A673 (cell line): Measurements from ENCODE around the gene PITX1. TPM values are rescaled to one million over a fixed set of nuclear protein-coding genes. Genes with fewer than 3 reads are reported as not detected.

Experiments
- BruUV-seq: library from RNA; stranded (reverse); fragments of 400-500 nt; replicated peaks from 2 replicates; lab custom pipeline; 2021; lab: Mats Ljungman, UMichigan
- CTCF ChIA-PET: fragments of 300-600 bp; sonication (Branson Sonifier 250); formaldehyde crosslinking; loops from one replicate; lab custom pipeline; 2022; ENCODE audit warnings: antibody characterized with exemption; lab: Charles Lee
- POLR2A ChIA-PET: fragments of 300-600 bp; sonication (Branson Sonifier 250); formaldehyde crosslinking; loops from one replicate; lab custom pipeline; 2022; ENCODE audit warnings: antibody characterized with exemption; ENCODE audit not compliant: low non-redundant PET; lab: Charles Lee
- DNase-seq: peaks from one replicate; pipeline ENCODE4 v3.0.0-alpha.2; 2015; ENCODE audit warnings: low spot score
- H3K27ac ChIP-seq: fragments of 200-600 bp; sonication (generic); 2 replicates; pipeline ENCODE4 v1.5.1; 2016; ENCODE audit warnings: mixed run types, low read depth, mild to moderate bottlenecking, mixed read lengths, antibody characterized with exemption, low read length; ENCODE audit not compliant: poor library complexity, severe bottlenecking
- H3K27me3 ChIP-seq: fragments of 200-600 bp; sonication (generic); replicated peaks from 2 replicates; pipeline ENCODE4 v1.6.1; 2017; ENCODE audit warnings: mixed run types, low read depth, mild to moderate bottlenecking, mixed read lengths, antibody characterized with exemption, low read length; ENCODE audit not compliant: insufficient read depth, poor library complexity
- H3K36me3 ChIP-seq: fragments of 200-600 bp; sonication (generic); 2 replicates; pipeline ENCODE4 v1.6.1; 2016; ENCODE audit warnings: mixed run types, mild to moderate bottlenecking, mixed read lengths, antibody characterized with exemption, low read length; ENCODE audit not compliant: insufficient read depth, poor library complexity, severe bottlenecking
- H3K4me1 ChIP-seq: fragments of 200-600 bp; sonication (generic); 2 replicates; pipeline ENCODE4 v1.6.1; 2017; ENCODE audit warnings: mixed run types, mild to moderate bottlenecking, mixed read lengths, antibody characterized with exemption, low read length; ENCODE audit not compliant: insufficient read depth, poor library complexity, severe bottlenecking
- H3K4me3 ChIP-seq: fragments of 200-600 bp; sonication (generic); 2 replicates; pipeline ENCODE4 v1.5.1; 2016; ENCODE audit warnings: low read depth, mixed run types, mild to moderate bottlenecking, mixed read lengths, low read length; ENCODE audit not compliant: poor library complexity, severe bottlenecking
- H3K9me3 ChIP-seq: fragments of 200-600 bp; sonication (generic); 2 replicates; pipeline ENCODE4 v1.6.1; 2016; ENCODE audit warnings: mixed run types, low read depth, mild to moderate bottlenecking, mixed read lengths, antibody characterized with exemption, low read length; ENCODE audit not compliant: poor library complexity, severe bottlenecking
- EZH2 ChIP-seq: fragments of 200-600 bp; sonication (generic); IDR thresholded peaks from 2 replicates; pipeline ENCODE4 v1.6.1; 2017; ENCODE audit warnings: borderline replicate concordance, low read depth, mild to moderate bottlenecking, mixed read lengths, antibody characterized with exemption, low read length; ENCODE audit not compliant: poor library complexity, severe bottlenecking
- intact Hi-C: fragments of 100-400 bp; cut with micrococcal nuclease; formaldehyde crosslinking; loops from one replicate; pipeline ENCODE4 v1.10.0; 2022; ENCODE audit not compliant: unreplicated experiment
- total RNA-seq: library from RNA; stranded (reverse); gene quantifications from 2 replicates; pipeline ENCODE4 v1.2.3, GENCODE V29; 2021
- TF ChIP-seq, protein P1 (sequence below): fragments of 300-800, 200-600 bp; sonication (generic); conservative IDR thresholded peaks from 2 replicates; pipeline ENCODE4 v1.5.1; 2017; ENCODE audit warnings: low read depth, mild to moderate bottlenecking, antibody characterized with exemption, low read length, moderate library complexity, mixed read lengths

PITX1 gene
- total RNA-seq, 1 experiment from 2014 or later: 2.0 TPM

DNA sequence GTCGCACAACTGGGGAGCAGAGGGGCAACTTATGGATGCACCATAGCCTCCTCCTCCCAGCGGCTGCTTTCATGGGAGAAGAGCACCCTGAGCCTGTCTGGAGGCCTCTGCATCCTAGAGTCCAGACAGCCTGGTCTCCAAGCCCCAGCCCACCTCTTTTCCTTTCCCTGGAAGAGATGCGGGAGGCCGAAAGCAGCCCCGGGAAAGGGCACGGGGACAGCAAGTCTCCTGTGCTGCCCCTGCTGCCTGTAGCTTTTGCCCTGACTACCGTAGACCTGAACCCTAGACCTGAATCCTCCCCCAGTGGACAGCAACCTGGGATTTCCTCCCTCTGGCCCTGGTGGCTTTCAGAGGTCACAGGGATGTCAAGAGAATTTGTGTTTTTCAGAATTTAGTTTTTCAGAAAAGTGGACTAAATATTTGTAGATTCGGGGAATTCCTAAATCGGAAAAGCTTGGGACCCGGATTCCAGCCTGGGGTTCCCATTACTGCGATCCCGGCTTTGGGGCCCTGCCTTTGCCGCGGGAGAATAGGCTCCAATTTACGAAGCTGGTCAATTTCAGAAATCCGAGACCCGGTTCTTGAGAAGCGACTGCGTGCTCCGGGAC is 4.3 kb upstream of the PITX1 start:
- Histone ChIP-seq H3K27ac (no peak overlapping the region), H3K4me1 (peaks cover 4% of the 10 kb centered on the region), H3K4me3 (no peak overlapping the region), H3K27me3 (peaks cover 72% of the 10 kb centered on the region), H3K9me3 (no peaks in the 10 kb centered on the region), H3K36me3 (no peaks in the 10 kb centered on the region)
- no TSS peak for BruUV-seq
- TF ChIP-seq, protein P1, sequence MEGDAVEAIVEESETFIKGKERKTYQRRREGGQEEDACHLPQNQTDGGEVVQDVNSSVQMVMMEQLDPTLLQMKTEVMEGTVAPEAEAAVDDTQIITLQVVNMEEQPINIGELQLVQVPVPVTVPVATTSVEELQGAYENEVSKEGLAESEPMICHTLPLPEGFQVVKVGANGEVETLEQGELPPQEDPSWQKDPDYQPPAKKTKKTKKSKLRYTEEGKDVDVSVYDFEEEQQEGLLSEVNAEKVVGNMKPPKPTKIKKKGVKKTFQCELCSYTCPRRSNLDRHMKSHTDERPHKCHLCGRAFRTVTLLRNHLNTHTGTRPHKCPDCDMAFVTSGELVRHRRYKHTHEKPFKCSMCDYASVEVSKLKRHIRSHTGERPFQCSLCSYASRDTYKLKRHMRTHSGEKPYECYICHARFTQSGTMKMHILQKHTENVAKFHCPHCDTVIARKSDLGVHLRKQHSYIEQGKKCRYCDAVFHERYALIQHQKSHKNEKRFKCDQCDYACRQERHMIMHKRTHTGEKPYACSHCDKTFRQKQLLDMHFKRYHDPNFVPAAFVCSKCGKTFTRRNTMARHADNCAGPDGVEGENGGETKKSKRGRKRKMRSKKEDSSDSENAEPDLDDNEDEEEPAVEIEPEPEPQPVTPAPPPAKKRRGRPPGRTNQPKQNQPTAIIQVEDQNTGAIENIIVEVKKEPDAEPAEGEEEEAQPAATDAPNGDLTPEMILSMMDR: no peak
- ChIA-PET CTCF (no interaction called here), POLR2A (no interaction called here)
- DNase-seq: no peak
- intact Hi-C loops: no loop called here

DNA sequence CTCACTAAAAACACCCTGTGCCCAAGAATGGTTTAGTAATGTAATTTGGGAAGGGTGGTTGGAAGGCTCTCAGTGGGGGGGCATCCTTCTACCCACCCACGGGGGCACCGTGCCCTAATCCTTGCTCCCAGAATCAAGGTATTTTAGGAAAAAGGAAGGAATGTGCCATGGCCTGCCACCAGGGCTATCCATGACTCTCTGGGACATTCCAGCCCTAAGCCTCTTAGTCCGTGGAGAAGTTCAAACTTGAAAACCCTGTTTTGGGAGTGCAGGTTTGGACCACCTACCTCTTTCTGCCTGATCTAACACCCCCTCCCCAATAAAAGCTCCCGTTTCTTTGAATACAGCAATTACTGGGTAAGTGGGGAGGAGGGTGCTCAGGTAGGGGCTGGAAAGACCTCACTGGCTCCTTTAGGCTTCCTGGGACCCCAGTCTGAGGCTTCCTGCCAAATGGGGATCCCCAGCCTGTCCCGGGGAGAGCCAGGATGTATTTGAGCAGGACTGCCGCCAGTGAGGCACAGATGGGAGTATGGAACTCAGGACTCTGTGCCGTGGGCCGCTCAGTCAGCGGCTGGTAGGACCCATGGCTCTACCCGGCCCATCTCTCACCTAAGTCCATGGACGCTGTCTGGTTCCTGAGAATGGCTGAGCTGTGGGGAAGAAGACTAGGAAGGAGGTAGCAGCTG is 3.6 kb upstream of the PITX1 start:
- peaks cover 71% of the 10 kb centered on the region for H3K27me3 ChIP-seq
- no peak for DNase-seq
- no TSS peak for BruUV-seq
- ChIA-PET CTCF (no interaction called here), POLR2A (no interaction called here)
- intact Hi-C loops: no loop called here
- TF ChIP-seq EZH2: no peak
- TF ChIP-seq, protein P1: no peak
- no peaks in the 10 kb centered on the region for H3K36me3 ChIP-seq
- peaks cover 4% of the 10 kb centered on the region for H3K4me1 ChIP-seq
- no peak overlapping the region for H3K27ac ChIP-seq
- no peaks in the 10 kb centered on the region for H3K9me3 ChIP-seq
- no peak overlapping the region for H3K4me3 ChIP-seq

DNA sequence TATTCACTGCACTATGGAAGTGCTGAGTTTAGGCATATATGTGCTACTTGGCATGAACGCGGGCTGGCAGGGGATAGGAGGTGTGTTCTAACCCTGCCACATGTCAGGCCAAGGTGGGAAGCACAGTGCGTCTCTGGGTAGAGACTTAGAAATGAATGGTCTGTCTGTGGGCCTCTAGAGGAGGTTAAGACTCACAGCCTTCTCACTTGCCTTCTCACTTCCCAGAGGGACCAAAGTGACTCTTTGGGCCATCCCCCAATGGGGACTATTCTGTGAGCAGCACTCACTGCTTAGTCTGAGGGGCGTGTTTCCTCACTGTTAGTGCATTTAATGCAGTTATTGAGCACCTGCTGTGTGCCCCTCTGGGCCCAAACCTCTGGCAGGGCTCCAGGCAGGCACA is 2.4 kb upstream of the PITX1 start:
- Histone ChIP-seq H3K4me1 (peaks cover 4% of the 10 kb centered on the region), H3K27ac (no peak overlapping the region), H3K36me3 (no peaks in the 10 kb centered on the region), H3K27me3 (peaks cover 70% of the 10 kb centered on the region), H3K9me3 (no peaks in the 10 kb centered on the region), H3K4me3 (no peak overlapping the region)
- BruUV-seq: no TSS peak
- intact Hi-C loops: no loop called here
- TF ChIP-seq EZH2: no peak
- ChIA-PET POLR2A (no interaction called here), CTCF (no interaction called here)
- DNase-seq: no peak
